AG09309 (cell line): Measurements from ENCODE around the gene SLC22A13.

Experiments used
- DNase-seq: peaks from one replicate; pipeline ENCODE4 v3.0.0-alpha.2; 2010; ENCODE audit warnings: low read depth
- H3K4me3 ChIP-seq: 2 replicates; pipeline ENCODE4 v1.5.1; 2011; ENCODE audit warnings: mild to moderate bottlenecking, low read depth, low read length, moderate library complexity; ENCODE audit not compliant: control insufficient read depth
- TF ChIP-seq, protein P1 (sequence below): IDR thresholded peaks from 2 replicates; pipeline ENCODE4 v1.5.1; 2011; ENCODE audit warnings: mild to moderate bottlenecking, low read depth, low read length, inconsistent platforms; ENCODE audit not compliant: insufficient read depth, control insufficient read depth; ENCODE audit errors: missing control alignments

Gene SLC22A13, protein sequence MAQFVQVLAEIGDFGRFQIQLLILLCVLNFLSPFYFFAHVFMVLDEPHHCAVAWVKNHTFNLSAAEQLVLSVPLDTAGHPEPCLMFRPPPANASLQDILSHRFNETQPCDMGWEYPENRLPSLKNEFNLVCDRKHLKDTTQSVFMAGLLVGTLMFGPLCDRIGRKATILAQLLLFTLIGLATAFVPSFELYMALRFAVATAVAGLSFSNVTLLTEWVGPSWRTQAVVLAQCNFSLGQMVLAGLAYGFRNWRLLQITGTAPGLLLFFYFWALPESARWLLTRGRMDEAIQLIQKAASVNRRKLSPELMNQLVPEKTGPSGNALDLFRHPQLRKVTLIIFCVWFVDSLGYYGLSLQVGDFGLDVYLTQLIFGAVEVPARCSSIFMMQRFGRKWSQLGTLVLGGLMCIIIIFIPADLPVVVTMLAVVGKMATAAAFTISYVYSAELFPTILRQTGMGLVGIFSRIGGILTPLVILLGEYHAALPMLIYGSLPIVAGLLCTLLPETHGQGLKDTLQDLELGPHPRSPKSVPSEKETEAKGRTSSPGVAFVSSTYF

DNA sequence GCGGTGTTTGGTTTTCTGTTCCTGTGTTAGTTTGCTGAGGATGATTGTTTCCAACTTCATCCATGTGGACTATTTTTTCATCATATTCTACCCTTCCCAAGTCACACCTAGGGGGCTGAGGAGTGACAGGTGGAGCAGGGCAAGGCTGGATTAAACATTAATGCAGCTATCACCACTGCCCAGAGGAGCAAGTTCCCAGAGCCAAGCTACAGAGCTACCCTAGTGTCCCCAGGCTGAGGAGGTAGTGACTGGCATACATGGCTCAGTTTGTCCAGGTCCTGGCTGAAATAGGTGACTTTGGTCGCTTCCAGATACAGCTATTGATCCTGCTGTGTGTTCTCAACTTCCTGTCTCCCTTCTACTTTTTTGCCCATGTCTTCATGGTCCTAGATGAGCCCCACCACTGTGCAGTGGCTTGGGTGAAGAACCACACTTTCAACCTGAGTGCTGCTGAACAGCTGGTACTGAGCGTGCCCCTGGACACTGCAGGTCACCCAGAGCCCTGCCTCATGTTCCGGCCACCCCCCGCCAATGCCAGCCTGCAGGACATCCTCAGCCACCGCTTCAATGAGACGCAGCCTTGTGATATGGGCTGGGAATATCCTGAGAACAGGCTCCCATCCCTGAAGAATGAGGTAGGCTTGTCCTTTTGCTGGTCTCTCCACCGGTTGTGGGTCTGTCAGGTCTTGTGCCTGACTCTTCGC lies at the start of gene SLC22A13:
Gene SLC22A13 (plus strand): TSS at position 209 of the 704 bp plus-strand sequence. CDS start 49 bp downstream, at position 258.
- TF ChIP-seq, protein P1, sequence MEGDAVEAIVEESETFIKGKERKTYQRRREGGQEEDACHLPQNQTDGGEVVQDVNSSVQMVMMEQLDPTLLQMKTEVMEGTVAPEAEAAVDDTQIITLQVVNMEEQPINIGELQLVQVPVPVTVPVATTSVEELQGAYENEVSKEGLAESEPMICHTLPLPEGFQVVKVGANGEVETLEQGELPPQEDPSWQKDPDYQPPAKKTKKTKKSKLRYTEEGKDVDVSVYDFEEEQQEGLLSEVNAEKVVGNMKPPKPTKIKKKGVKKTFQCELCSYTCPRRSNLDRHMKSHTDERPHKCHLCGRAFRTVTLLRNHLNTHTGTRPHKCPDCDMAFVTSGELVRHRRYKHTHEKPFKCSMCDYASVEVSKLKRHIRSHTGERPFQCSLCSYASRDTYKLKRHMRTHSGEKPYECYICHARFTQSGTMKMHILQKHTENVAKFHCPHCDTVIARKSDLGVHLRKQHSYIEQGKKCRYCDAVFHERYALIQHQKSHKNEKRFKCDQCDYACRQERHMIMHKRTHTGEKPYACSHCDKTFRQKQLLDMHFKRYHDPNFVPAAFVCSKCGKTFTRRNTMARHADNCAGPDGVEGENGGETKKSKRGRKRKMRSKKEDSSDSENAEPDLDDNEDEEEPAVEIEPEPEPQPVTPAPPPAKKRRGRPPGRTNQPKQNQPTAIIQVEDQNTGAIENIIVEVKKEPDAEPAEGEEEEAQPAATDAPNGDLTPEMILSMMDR = no peak
- no peak for DNase-seq

DNA sequence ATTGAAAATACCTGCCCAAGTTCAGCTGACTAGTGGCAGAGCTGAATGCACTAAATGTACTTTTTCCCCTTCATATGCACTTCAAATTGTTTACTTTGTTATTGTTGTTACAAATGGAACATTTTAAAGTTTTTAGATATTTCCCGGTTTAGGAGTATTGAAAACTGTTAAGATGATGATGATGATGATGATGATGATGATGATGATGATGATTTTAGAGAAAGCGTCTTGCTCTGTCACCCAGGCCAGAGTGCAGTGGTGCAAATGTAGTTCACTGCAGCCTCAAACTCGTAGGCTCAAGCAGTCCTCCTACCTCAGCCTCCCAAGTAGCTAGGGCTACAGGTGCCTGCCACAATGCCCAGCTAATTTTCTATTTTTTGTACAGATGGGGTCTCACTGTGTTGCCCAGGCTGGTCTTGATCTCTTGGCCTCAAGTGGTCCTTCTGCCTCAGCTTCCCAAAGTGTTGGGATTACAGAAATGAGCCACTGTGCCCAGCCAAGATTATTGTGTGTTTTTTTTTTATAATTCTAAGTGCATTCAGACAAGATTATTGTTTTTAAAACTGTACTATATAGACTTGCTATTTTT lies 45.9 kb upstream of the SLC22A13 start:
- TF ChIP-seq, protein P1 = no peak

More for the DNA sequence above, at the start of gene SLC22A13:
- no peak within 1 kb of the TSS for H3K4me3 ChIP-seq

DNA sequence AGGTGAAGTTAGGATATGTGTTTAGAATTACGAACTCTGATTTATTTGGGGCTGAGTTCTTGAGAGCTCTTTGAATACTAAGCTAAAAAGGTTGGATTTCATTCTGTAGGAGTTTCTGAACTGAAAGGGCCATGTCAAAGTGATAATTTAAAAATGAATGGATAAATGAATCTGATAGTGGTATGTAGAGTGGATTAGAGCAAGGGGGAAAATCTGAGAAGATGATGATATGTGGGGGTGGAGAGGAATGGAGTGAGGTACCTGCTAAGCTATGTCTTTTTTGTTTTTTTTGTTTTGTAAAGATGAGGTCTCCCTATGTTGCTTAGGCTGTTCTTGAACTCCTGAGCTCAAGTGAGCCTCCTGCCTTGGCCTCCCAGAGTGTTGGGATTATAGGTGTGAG lies 44.6 kb upstream of the SLC22A13 start:
- DNase-seq = no peak
- no peak overlapping the region for H3K4me3 ChIP-seq
- TF ChIP-seq, protein P1 = no peak

More for the DNA sequence above, 45.9 kb upstream of the SLC22A13 start:
- no peak overlapping the region for H3K4me3 ChIP-seq
- DNase-seq = no peak

DNA sequence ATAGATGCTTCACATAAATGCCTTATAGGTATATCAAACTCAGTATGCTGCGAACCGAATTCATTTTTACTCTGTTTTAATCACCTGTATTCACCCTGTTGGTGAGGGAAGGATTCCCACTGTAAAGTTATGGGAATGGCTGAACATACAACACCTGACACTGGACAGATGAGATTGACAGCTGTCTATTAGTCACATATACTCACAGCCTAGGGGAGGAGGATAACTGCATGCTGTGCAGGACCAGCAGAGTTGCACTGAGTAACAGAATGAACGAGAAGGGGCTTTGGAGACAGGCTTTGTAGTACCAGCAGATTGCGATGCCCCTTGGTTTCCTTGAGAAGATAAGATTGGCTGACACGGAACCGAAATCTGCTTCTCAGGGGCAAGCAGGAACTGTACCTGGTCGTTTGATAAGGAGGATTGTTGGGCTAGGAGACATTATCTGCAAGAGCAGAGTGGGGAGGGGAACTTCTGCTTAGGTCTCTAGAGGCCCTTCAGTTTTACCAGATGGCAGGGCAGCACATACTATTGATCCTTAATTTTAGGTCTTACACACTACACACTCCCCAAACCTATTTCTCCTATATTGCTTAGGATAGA lies 43.5 kb upstream of the SLC22A13 start:
- TF ChIP-seq, protein P1 = no peak
- no peak overlapping the region for H3K4me3 ChIP-seq
- DNase-seq = no peak

DNA sequence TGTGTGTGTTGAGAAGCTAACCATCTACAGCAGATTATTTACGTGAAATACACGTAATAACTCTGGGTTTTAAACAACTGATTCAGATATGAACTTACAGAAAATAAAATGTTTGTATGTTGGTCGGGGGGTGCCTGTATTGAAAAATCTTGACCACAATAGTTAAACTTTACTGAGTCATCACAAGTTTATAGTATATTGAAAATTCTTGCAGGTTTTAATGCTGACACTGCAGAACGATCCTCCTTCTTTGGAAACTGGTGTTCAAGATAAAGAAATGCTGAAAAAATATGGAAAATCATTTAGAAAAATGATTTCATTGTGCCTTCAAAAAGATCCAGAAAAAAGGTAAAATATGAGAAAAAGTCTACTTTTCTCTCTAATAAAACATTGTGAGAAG lies 41.3 kb upstream of the SLC22A13 start:
- no peak for DNase-seq
- TF ChIP-seq, protein P1 = no peak
- no peak overlapping the region for H3K4me3 ChIP-seq

DNA sequence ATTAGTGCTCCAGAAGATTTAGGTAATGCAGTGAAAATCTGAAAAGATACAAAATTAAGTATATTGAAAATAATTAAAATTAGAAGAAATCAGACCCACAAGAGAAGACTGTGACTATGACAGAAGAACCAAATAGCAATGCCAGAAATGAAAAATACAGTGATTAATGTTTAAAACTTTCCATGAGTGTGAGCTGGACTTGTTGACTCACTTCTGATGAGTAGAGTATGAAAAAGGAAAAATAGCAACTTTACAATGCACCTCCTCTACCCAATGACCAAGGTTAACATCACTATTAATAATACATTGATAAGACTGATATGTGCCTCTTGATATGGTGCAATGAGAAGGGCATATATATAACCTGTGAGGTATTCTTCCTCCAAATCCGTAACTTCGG lies 39.3 kb upstream of the SLC22A13 start:
- DNase-seq = no peak
- H3K4me3 ChIP-seq = no peak overlapping the region
- TF ChIP-seq, protein P1 = no peak
